ENCODE data around the gene UBAP2L. TPM values are rescaled to one million over a fixed set of nuclear protein-coding genes. Genes with fewer than 3 reads are reported as not detected.
A peak's percentile ranks its signal among the peaks of the same experiment; 100 is the strongest.

UBAP2L gene
- total and polyA plus RNA-seq, 9 of the 15 experiments (the other 6 are each of a cell fraction or from before 2014, with no cell fraction given), result 75.0 to 245 (median 119) TPM

- no peak for TF ChIP-seq ZNF584 (CRISPR knock-in tag; IDR thresholded peaks at IDR 0.05; ENCODE audit: low read depth)
- no peak for TF ChIP-seq MLX (CRISPR knock-in tag; conservative IDR thresholded peaks at IDR 0.05)
- TF ChIP-seq VEZF1 (CRISPR knock-in tag; IDR thresholded peaks at IDR 0.05), result no peak
- TF ChIP-seq ZNF124 (CRISPR knock-in tag; IDR thresholded peaks at IDR 0.05), result no peak
- peak in 1 of 2 experiments; percentile 100; a peak in 2 of 3 replicates for TF ChIP-seq CBX3 (IDR thresholded peaks at IDR 0.05; ENCODE audit: borderline replicate concordance in 1 of 2, low read length in 2 of 2)
- TF ChIP-seq HINFP (tag; conservative IDR thresholded peaks at IDR 0.05; ENCODE audit: low read depth), result no peak
- TF ChIP-seq SMARCE1 (IDR thresholded peaks at IDR 0.05), result no peak
- TF ChIP-seq NFE2L1 (tag; IDR thresholded peaks at IDR 0.05; ENCODE audit: borderline replicate concordance, low read depth), result no peak
- peak; percentile 36; the same call in 1 of the 2 replicates for TF ChIP-seq EP400 (IDR thresholded peaks at IDR 0.05)
- no peak for TF ChIP-seq MCM2 (IDR thresholded peaks at IDR 0.05; ENCODE audit: low read depth)
- TF ChIP-seq MEIS2 (IDR thresholded peaks at IDR 0.05; ENCODE audit: partially characterized antibody), result no peak
- no peak for TF ChIP-seq FOS (IDR thresholded peaks at IDR 0.05; ENCODE audit: extremely low read depth, insufficient read length)
- TF ChIP-seq DNMT1 (IDR thresholded peaks at IDR 0.05), result no peak
- TF ChIP-seq PTTG1 (tag; IDR thresholded peaks at IDR 0.05; ENCODE audit: low read depth), result no peak
- no peak for TF ChIP-seq RAD51 (IDR thresholded peaks at IDR 0.05; ENCODE audit: borderline replicate concordance, low read depth)
- peak; percentile 76 for TF ChIP-seq ZNF184 (CRISPR knock-in tag; IDR thresholded peaks at IDR 0.05)
- peak; percentile 83 for TF ChIP-seq ZNF280A (IDR thresholded peaks at IDR 0.05; ENCODE audit: low read depth, partially characterized antibody)
- TF ChIP-seq NCOA4 (IDR thresholded peaks at IDR 0.05; ENCODE audit: partially characterized antibody), result no peak
- TF ChIP-seq ZNF449 (CRISPR knock-in tag; IDR thresholded peaks at IDR 0.05), result no peak
- TF ChIP-seq FIP1L1 (IDR thresholded peaks at IDR 0.05; ENCODE audit: low read depth, low read length, poor library complexity, severe bottlenecking), result no peak
- no peak for TF ChIP-seq ZFP30 (CRISPR knock-in tag; IDR thresholded peaks at IDR 0.05; ENCODE audit: borderline replicate concordance)
Observed at GRCh38 chr1:154295408-154296235, 74.9 kb downstream of the UBAP2L start (continued).
